GM18858 (cell line): Measurements from ENCODE around the gene MGRN1.

Experiments used
- ATAC-seq: cut with Tn5 transposase; IDR thresholded peaks from one replicate; pipeline ENCODE4 v1.9.1; 2021; ENCODE audit not compliant: unreplicated experiment

The MGRN1 gene

GRCh38 chr16:4618645-4619418, 5.8 kb upstream of the MGRN1 start:
- no peak for ATAC-seq

GRCh38 chr16:4623593-4623992, 1.0 kb upstream of the MGRN1 start:
- no peak for ATAC-seq

GRCh38 chr16:4624827-4625559, 367 bp downstream of the MGRN1 start:
- peak; percentile 40 for ATAC-seq

GRCh38 chr16:4625560-4626159, 1.0 kb downstream of the MGRN1 start:
- no peak for ATAC-seq

- no peak for ATAC-seq
Measured at GRCh38 chr16:4626396-4626795, 1.8 kb downstream of the MGRN1 start.

GRCh38 chr16:4628283-4628682, 3.7 kb downstream of the MGRN1 start:
- ATAC-seq, result no peak

- ATAC-seq, result no peak
Measured at GRCh38 chr16:4631444-4631843, 6.8 kb downstream of the MGRN1 start.

- ATAC-seq, result no peak
Measured at GRCh38 chr16:4633910-4634635, 9.4 kb downstream of the MGRN1 start.

- ATAC-seq, result no peak
Measured at GRCh38 chr16:4634768-4635167, 10.1 kb downstream of the MGRN1 start.

- no peak for ATAC-seq
Measured at GRCh38 chr16:4636196-4636595, 11.6 kb downstream of the MGRN1 start.

GRCh38 chr16:4637501-4638166, 13.0 kb downstream of the MGRN1 start:
- ATAC-seq, result no peak

- no peak for ATAC-seq
Measured at GRCh38 chr16:4639899-4640509, 15.4 kb downstream of the MGRN1 start.

- no peak for ATAC-seq
Measured at GRCh38 chr16:4640572-4641305, 16.1 kb downstream of the MGRN1 start.

- no peak for ATAC-seq
Measured at GRCh38 chr16:4641306-4641687, 16.7 kb downstream of the MGRN1 start.

- ATAC-seq, result no peak
Measured at GRCh38 chr16:4641895-4642294, 17.3 kb downstream of the MGRN1 start.

GRCh38 chr16:4646773-4647643, 22.4 kb downstream of the MGRN1 start:
- no peak for ATAC-seq

GRCh38 chr16:4647644-4647980, 23.0 kb downstream of the MGRN1 start:
- no peak for ATAC-seq

- no peak for ATAC-seq
Measured at GRCh38 chr16:4648917-4649316, 24.3 kb downstream of the MGRN1 start.
